Activated CD4-positive, CD25-positive, alpha-beta regulatory T cell (primary cell): ENCODE data around the gene ZNF778.
A peak's percentile ranks its signal among the peaks of the same experiment; 100 is the strongest.
"Not testable (repeated sequence)": the region's sequence is repeated elsewhere in the genome, so short reads cannot be mapped to it uniquely, and the experiment has no call there.

ENCODE experiments used
- DNase-seq, 4 experiments: peaks; one replicate each; lab custom pipeline; 2025; lab: John Stamatoyannopoulos, UW

Gene ZNF778

GRCh38 chr16:89179656-89180315 lies 37.7 kb upstream of the ZNF778 start:
- DNase-seq = no peak

- no peak for DNase-seq
Measured at GRCh38 chr16:89183463-89183862, 34.0 kb upstream of the ZNF778 start.

DNA sequence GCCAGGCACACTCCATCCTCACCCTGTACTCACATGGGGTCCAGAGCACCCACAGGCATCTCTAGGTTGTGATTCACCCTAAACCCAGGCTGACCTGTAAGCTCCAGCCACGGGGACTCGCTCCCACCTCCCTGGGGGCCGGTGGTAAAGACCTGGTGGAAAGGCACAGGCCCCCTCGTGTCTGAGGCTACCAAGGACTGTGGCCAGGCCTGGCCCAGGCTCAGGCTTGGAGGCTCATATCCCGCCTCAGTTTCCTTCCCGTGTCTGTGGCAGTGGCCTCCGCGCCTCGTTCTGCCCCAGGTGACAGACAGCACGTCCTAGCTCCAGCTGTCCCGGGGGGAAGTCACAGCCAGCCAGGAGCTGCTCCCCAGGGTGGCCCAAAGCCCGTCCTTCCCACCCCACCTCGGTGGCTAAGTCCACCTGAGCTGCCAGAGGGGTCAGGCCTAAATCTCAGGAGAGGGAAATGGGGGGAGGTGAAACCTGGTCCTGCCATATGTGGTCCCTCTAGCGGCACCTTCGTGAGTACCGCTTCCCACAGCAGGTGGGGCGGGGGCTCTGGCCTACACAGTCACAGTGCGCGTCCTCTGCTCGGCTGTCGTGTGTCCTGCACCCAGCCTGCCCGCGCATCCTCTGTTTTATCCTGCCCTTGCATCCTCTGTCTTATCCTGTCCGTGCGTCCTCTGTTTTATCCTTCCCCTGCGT lies 33.4 kb upstream of the ZNF778 start:
- no peak for DNase-seq

- no peak for DNase-seq
Measured at GRCh38 chr16:89184677-89184932, 32.9 kb upstream of the ZNF778 start.

GRCh38 chr16:89184933-89185794 lies 32.3 kb upstream of the ZNF778 start:
- no peak for DNase-seq

GRCh38 chr16:89185887-89186592 lies 31.5 kb upstream of the ZNF778 start:
- DNase-seq = not testable (repeated sequence)

GRCh38 chr16:89186593-89187031 lies 30.9 kb upstream of the ZNF778 start:
- DNase-seq = not testable (repeated sequence)

GRCh38 chr16:89187032-89187769 lies 30.3 kb upstream of the ZNF778 start:
- DNase-seq = no peak

- DNase-seq = no peak
Measured at GRCh38 chr16:89187770-89188392, 29.6 kb upstream of the ZNF778 start.

GRCh38 chr16:89188471-89189357 lies 28.8 kb upstream of the ZNF778 start:
- DNase-seq = not testable (repeated sequence)

DNA sequence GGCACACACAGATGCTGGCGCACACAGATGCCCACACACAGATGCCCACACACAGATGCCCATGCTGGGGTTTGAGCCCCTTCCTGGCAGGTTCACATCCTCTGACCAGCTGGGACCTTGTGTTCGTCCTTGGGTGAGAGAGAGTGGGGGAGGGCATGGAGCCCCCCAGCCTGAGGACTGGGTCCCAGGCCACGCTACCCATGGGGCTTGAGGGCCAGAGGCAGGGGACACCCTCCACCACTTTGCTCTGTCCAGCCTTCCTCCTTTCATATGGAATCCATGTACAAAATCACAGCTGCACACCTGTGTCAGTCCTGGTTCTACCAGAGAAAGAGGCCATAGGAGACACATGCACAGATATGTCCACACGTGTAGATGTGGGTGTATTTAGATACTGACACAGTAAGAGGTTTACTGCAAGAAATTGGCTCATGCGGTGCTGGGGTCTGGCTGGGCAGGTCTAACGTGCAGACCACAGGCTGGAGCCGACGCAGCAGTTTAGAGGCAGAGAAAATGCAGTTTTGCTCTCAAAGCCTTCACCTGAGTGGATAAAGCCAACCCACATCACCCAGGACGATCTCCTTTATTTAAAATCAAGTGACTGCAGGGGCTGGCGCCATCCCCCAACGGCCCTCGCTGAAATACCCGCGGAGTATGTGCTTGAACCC lies 28.0 kb upstream of the ZNF778 start:
- DNase-seq = no peak

DNA sequence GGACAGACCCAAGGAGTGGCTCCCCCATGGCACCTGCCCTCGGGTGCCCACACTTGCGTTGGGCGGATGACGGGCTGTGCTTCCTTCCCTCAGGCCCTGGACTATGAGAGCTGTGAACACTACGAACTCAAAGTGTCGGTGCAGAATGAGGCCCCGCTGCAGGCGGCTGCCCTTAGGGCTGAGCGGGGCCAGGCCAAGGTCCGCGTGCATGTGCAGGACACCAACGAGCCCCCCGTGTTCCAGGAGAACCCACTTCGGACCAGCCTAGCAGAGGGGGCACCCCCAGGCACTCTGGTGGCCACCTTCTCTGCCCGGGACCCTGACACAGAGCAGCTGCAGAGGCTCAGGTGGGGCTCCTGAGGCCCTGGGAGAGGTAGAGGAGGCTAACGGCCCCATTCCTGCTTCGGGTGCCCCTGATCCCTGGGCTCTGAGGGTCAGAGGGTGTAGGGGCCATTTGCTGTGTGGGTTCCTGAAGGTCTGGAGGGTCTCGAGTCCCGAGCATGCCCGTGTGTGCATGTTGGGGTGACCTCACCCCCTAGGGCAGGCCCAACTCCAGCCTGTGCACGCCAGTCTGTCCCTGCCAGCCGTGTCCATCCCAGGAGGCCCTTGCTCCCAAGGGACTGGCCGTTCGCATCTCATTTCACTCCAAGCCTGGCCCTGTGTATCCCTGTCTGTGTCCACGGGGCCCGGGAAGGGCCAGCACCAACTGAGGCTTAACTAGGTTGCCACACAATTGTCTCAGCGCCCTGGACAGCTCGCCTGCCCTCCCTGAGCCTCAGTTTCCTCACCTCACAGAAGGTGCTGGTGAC lies 27.1 kb upstream of the ZNF778 start:
- DNase-seq = no peak

DNA sequence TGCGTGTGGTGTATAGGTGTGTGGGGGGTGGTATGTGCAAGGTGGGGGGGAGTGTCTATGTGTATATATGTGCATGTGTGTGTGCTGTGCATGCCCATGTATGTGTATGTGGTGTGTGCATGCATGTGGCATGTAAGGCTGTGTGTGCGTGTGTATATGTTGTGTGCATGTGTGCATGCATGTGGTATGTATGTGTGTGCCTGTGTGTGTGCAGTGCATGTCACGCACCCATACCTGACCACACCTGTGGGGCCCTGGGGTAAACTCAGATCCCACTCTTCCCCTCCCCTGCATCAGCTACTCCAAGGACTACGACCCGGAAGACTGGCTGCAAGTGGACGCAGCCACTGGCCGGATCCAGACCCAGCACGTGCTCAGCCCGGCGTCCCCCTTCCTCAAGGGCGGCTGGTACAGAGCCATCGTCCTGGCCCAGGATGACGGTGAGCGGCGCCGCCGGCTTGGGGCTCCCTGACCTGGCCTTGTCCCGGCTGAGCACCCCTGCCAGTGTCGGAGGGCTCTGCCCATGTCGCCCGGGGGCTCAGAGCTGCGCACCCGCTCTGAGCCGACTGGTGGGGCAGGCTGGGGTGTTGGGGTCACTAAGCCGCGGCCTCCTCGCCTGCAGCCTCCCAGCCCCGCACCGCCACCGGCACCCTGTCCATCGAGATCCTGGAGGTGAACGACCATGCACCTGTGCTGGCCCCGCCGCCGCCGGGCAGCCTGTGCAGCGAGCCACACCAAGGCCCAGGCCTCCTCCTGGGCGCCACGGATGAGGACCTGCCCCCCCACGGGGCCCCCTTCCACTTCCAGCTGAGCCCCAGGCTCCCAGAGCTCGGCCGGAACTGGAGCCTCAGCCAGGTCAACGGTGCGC lies 26.2 kb upstream of the ZNF778 start:
- no peak for DNase-seq

GRCh38 chr16:89191901-89192185 lies 25.7 kb upstream of the ZNF778 start:
- no peak for DNase-seq

DNA sequence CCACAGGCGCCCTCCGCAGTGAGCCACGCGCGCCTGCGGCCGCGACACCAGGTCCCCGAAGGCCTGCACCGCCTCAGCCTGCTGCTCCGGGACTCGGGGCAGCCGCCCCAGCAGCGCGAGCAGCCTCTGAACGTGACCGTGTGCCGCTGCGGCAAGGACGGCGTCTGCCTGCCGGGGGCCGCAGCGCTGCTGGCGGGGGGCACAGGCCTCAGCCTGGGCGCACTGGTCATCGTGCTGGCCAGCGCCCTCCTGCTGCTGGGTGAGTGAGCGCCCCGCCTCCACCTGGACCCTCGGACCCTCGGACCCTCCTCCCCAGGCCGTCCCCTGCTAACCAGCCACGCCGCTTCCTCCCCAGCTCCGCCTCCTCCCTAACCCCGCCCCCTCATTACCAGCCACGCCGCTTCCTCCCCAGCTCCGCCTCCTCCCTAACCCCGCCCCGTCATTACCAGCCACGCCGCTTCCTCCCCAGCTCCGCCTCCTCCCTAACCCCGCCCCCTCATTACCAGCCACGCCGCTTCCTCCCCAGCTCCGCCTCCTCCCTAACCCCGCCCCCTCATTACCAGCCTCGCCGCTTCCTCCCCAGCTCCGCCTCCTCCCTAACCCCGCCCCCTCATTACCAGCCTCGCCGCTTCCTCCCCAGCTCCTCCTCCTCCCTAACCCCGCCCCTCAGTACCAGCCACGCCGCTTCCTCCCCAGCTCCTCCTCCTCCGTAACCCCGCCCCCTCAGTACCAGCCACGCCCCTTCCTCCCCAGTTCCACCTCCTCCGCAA lies 25.1 kb upstream of the ZNF778 start:
- peak; percentile 54 to 72 (median 70) for DNase-seq

GRCh38 chr16:89192956-89193575 lies 24.4 kb upstream of the ZNF778 start:
- DNase-seq = peak in 3 of 4 experiments; percentile 45 to 76 (median 54)
